GM23338 (cell line): ENCODE measurements around the gene SART3. TPM values are rescaled to one million over a fixed set of nuclear protein-coding genes. Genes with fewer than 3 reads are reported as not detected.

Source experiments
- ATAC-seq: fragments of 200-7000 bp; cut with Tn5 transposase; 3 replicates; pipeline ENCODE4 v1.9.1; 2020
- DNase-seq: peaks from one replicate; pipeline ENCODE4 v3.0.0-alpha.2; 2015; ENCODE audit warnings: low spot score
- H2AFZ ChIP-seq: fragments of 200-600 bp; sonication (generic); 2 replicates; pipeline ENCODE4 v1.8.0; 2016; ENCODE audit warnings: antibody characterized with exemption, mild to moderate bottlenecking, moderate library complexity
- H3F3A ChIP-seq: fragments of 200-600 bp; sonication (generic); replicated peaks from 2 replicates; pipeline ENCODE4 v1.8.0; 2017; ENCODE audit warnings: antibody characterized with exemption, mixed run types, low read depth
- H3K27ac ChIP-seq: fragments of 200-600 bp; sonication (generic); 2 replicates; pipeline ENCODE4 v1.6.1; 2016; ENCODE audit warnings: low read depth
- H3K27me3 ChIP-seq: fragments of 200-600 bp; sonication (generic); 2 replicates; pipeline ENCODE4 v1.8.0; 2016; ENCODE audit warnings: mild to moderate bottlenecking, mixed run types, moderate library complexity; ENCODE audit not compliant: insufficient read depth
- H3K36me3 ChIP-seq: fragments of 200-600 bp; sonication (generic); 2 replicates; pipeline ENCODE4 v1.8.0; 2016; ENCODE audit warnings: mild to moderate bottlenecking; ENCODE audit not compliant: insufficient read depth
- H3K4me1 ChIP-seq: fragments of 200-600 bp; sonication (generic); 2 replicates; pipeline ENCODE4 v1.8.0; 2016; ENCODE audit warnings: mild to moderate bottlenecking, moderate library complexity; ENCODE audit not compliant: insufficient read depth
- H3K4me2 ChIP-seq: fragments of 200-600 bp; sonication (generic); 2 replicates; pipeline ENCODE4 v1.7.1; 2017; ENCODE audit warnings: mixed run types
- H3K4me3 ChIP-seq: fragments of 200-600 bp; sonication (generic); 2 replicates; pipeline ENCODE4 v1.6.1; 2016; ENCODE audit warnings: mixed run types
- H3K79me2 ChIP-seq: fragments of 200-600 bp; sonication (generic); replicated peaks from 2 replicates; pipeline ENCODE4 v1.8.0; 2017; ENCODE audit warnings: mild to moderate bottlenecking; ENCODE audit not compliant: insufficient read depth
- H3K9me2 ChIP-seq: fragments of 200-600 bp; sonication (generic); 2 replicates; pipeline ENCODE4 v1.8.0; 2017; ENCODE audit not compliant: insufficient read depth
- H4K20me1 ChIP-seq: fragments of 200-600 bp; sonication (generic); replicated peaks from 2 replicates; pipeline ENCODE4 v1.8.0; 2017; ENCODE audit warnings: mild to moderate bottlenecking; ENCODE audit not compliant: insufficient read depth
- H3K27ac Mint-ChIP-seq: 2 replicates; pipeline ENCODE4 v1.8.0; 2020; ENCODE audit warnings: inconsistent platforms, mild to moderate bottlenecking, moderate library complexity, mixed read lengths
- H3K27me3 Mint-ChIP-seq: 3 replicates; pipeline ENCODE4 v1.8.0; 2022; ENCODE audit warnings: low read depth, mild to moderate bottlenecking, moderate library complexity, mixed read lengths, inconsistent platforms; ENCODE audit not compliant: insufficient read depth, poor library complexity
- H3K36me3 Mint-ChIP-seq: 3 replicates; pipeline ENCODE4 v1.8.0; 2021; ENCODE audit warnings: low read depth, mild to moderate bottlenecking, inconsistent platforms, moderate library complexity, mixed read lengths
- H3K4me1 Mint-ChIP-seq: 3 replicates; pipeline ENCODE4 v1.8.0; 2020; ENCODE audit warnings: mild to moderate bottlenecking, inconsistent platforms, mixed read lengths
- H3K4me3 Mint-ChIP-seq: 3 replicates; pipeline ENCODE4 v1.8.0; 2021; ENCODE audit warnings: moderate library complexity, mild to moderate bottlenecking, inconsistent platforms, mixed read lengths
- H3K9me3 Mint-ChIP-seq: 3 replicates; pipeline ENCODE4 v1.8.0; 2020; ENCODE audit warnings: moderate library complexity, mild to moderate bottlenecking, inconsistent platforms, mixed read lengths
- CREB1 ChIP-seq: fragments of 250-450 bp; sonication (Bioruptor Pico); IDR thresholded peaks from 2 replicates; pipeline ENCODE4 v1.5.0; 2020; ENCODE audit warnings: low read depth, mild to moderate bottlenecking, moderate library complexity
- EZH2 ChIP-seq: fragments of 200-600 bp; sonication (generic); IDR thresholded peaks from one replicate; pipeline ENCODE4 v1.8.0; 2017; ENCODE audit warnings: antibody characterized with exemption, mild to moderate bottlenecking, low read depth; ENCODE audit not compliant: unreplicated experiment
- EZH2phosphoT487 ChIP-seq: fragments of 200-600 bp; sonication (generic); IDR thresholded peaks from one replicate; pipeline ENCODE4 v1.8.1; 2018; ENCODE audit warnings: antibody characterized with exemption; ENCODE audit not compliant: unreplicated experiment
- JUNB ChIP-seq: IDR thresholded peaks from one replicate; pipeline ENCODE4 v1.6.1; 2016; ENCODE audit warnings: antibody characterized with exemption; ENCODE audit not compliant: unreplicated experiment
- NANOG ChIP-seq: IDR thresholded peaks from 2 replicates; pipeline ENCODE4 v1.6.1; 2016; ENCODE audit warnings: antibody characterized with exemption, borderline replicate concordance
- POLR2AphosphoS5 ChIP-seq: IDR thresholded peaks from 2 replicates; pipeline ENCODE4 v1.6.1; 2016; ENCODE audit warnings: antibody characterized with exemption, low read depth
- STAT1 ChIP-seq: IDR thresholded peaks from one replicate; pipeline ENCODE4 v1.6.1; 2016; ENCODE audit warnings: antibody characterized with exemption; ENCODE audit not compliant: unreplicated experiment
- ZNF114 ChIP-seq: fragments of 250-450 bp; sonication (Bioruptor Pico); IDR thresholded peaks from 2 replicates; pipeline ENCODE4 v1.5.0; 2020; ENCODE audit warnings: mild to moderate bottlenecking, moderate library complexity
- polyA plus RNA-seq: library from polyadenylated mRNA; unstranded; fragments of >200 nt; fragmentation: Nextera tagmentation; extraction: Ambion mirVana; gene quantifications from 2 replicates; pipeline ENCODE4 v1.2.1, GENCODE V29; 2016
- total RNA-seq: library from RNA; depleted of rRNA; stranded (reverse); fragments of >200 nt; shearing (Covaris generic); gene quantifications from 2 replicates; pipeline ENCODE4 v1.2.3, GENCODE V29; 2014
- TF ChIP-seq, protein P1 (sequence below), 2 experiments: fragments of 200-600 bp in 1 of 2; sonication (generic) in 1 of 2; conservative IDR thresholded peaks; 2 replicates each; pipeline versions ENCODE4 v1.5.1 to v1.6.1; 2016 to 2017; ENCODE audit warnings: antibody characterized with exemption in 2 of 2, low read depth in 2 of 2, mild to moderate bottlenecking in 2 of 2, moderate library complexity in 1 of 2
- TF ChIP-seq, protein P2 (sequence below): fragments of 250-450 bp; sonication (Bioruptor Pico); IDR thresholded peaks from 2 replicates; pipeline ENCODE4 v1.5.0; 2020; ENCODE audit warnings: mild to moderate bottlenecking, moderate library complexity

The SART3 gene
- total and polyA plus RNA-seq, 2 experiments from 2014 or later: 49.8 to 112 TPM

DNA sequence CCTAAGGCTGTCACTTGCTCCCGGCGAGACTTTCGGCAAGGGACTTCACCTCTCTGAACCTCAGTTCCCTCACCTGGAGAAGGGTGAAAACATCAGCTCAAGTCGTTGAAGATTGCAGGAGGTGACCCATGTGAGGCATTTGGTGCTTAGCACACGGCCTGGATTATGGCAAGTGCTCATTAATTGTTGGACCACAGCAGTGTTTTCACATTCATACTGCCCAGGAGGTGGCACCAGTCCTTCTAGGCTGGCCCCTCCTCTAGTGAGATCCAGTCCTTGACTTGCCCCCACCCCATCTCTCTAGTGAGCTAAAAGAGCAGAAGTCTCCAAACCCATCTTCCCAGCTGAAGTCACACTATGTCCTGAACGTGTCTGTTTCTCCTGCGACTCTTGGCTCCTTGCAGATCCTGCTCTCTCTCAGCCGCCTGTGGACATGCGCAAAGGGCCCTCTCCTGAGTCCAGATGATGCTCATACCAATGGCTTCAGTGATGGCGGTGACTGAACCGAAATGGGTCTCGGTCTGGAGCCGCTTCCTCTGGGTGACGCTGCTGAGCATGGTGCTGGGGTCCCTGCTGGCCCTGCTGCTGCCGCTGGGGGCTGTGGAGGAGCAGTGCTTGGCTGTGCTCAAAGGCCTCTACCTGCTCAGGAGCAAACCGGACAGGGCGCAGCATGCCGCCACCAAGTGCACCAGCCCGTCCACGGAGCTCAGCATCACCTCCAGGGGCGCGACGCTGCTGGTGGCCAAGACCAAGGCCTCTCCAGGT, 44.3 kb downstream of the SART3 start:
- TF ChIP-seq POLR2AphosphoS5: no peak
- TF ChIP-seq, protein P1, sequence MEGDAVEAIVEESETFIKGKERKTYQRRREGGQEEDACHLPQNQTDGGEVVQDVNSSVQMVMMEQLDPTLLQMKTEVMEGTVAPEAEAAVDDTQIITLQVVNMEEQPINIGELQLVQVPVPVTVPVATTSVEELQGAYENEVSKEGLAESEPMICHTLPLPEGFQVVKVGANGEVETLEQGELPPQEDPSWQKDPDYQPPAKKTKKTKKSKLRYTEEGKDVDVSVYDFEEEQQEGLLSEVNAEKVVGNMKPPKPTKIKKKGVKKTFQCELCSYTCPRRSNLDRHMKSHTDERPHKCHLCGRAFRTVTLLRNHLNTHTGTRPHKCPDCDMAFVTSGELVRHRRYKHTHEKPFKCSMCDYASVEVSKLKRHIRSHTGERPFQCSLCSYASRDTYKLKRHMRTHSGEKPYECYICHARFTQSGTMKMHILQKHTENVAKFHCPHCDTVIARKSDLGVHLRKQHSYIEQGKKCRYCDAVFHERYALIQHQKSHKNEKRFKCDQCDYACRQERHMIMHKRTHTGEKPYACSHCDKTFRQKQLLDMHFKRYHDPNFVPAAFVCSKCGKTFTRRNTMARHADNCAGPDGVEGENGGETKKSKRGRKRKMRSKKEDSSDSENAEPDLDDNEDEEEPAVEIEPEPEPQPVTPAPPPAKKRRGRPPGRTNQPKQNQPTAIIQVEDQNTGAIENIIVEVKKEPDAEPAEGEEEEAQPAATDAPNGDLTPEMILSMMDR (conservative IDR thresholded peaks at IDR 0.05; ENCODE audit: low read depth in 2 of 2): peak; percentile 21 to 33; a peak in 3 of 4 replicates
- Mint-ChIP-seq H3K9me3 (peaks cover 7% of the 10 kb centered on the region), H3K4me1 (peaks cover 13% of the 10 kb centered on the region), H3K4me3 (peak overlapping the region; percentile 85), H3K27ac (no peak overlapping the region), H3K27me3 (peaks cover 19% of the 10 kb centered on the region), H3K36me3 (peaks cover 44% of the 10 kb centered on the region)
- Histone ChIP-seq H3K4me3 (peak overlapping the region; percentile 91), H3K27ac (no peak overlapping the region), H3K79me2 (peaks cover 6% of the 10 kb centered on the region; the same call in 1 of the 2 replicates), H3K4me1 (peaks cover 15% of the 10 kb centered on the region; the same call in 1 of the 2 replicates), H3K36me3 (peaks cover 21% of the 10 kb centered on the region), H3K4me2 (peak overlapping the region; percentile 96), H3K27me3 (no peaks in the 10 kb centered on the region), H3K9me2 (no peaks in the 10 kb centered on the region), H2AFZ (no peak overlapping the region), H3F3A (peaks cover 19% of the 10 kb centered on the region; the same call in 1 of the 2 replicates), H4K20me1 (peaks cover 7% of the 10 kb centered on the region)
- DNase-seq: peak; percentile 35
- no peak for ATAC-seq

- Histone ChIP-seq H3K36me3 (peaks cover 13% of the 10 kb centered on the region), H3F3A (peaks cover 17% of the 10 kb centered on the region; the same call in 1 of the 2 replicates), H3K4me2 (peak overlapping the region; percentile 96), H3K9me2 (no peaks in the 10 kb centered on the region), H3K4me3 (peak overlapping the region; percentile 91), H3K79me2 (peaks cover 5% of the 10 kb centered on the region; the same call in 1 of the 2 replicates), H4K20me1 (peaks cover 7% of the 10 kb centered on the region), H3K27ac (no peak overlapping the region), H3K4me1 (peaks cover 17% of the 10 kb centered on the region; the same call in 1 of the 2 replicates), H2AFZ (no peak overlapping the region; the same call in 1 of the 2 replicates), H3K27me3 (no peaks in the 10 kb centered on the region)
- peak overlapping the region; percentile 66; the same call in 1 of the 2 replicates for H3K27ac Mint-ChIP-seq
- no peak for ATAC-seq
- H3K4me3 Mint-ChIP-seq: peak overlapping the region; percentile 85
- H3K9me3 Mint-ChIP-seq: peaks cover 11% of the 10 kb centered on the region
- H3K27me3 Mint-ChIP-seq: peaks cover 19% of the 10 kb centered on the region
- no peak for DNase-seq
- peaks cover 17% of the 10 kb centered on the region for H3K4me1 Mint-ChIP-seq
- peaks cover 37% of the 10 kb centered on the region for H3K36me3 Mint-ChIP-seq
- TF ChIP-seq POLR2AphosphoS5 (no peak), CREB1 (CRISPR knock-in tag) (no peak), ZNF114 (CRISPR knock-in tag) (no peak), EZH2phosphoT487 (no peak), JUNB (no peak), NANOG (no peak), EZH2 (no peak), STAT1 (no peak)
- TF ChIP-seq, protein P1 (conservative IDR thresholded peaks at IDR 0.05; ENCODE audit: low read depth in 2 of 2): no peak
- TF ChIP-seq, protein P2, sequence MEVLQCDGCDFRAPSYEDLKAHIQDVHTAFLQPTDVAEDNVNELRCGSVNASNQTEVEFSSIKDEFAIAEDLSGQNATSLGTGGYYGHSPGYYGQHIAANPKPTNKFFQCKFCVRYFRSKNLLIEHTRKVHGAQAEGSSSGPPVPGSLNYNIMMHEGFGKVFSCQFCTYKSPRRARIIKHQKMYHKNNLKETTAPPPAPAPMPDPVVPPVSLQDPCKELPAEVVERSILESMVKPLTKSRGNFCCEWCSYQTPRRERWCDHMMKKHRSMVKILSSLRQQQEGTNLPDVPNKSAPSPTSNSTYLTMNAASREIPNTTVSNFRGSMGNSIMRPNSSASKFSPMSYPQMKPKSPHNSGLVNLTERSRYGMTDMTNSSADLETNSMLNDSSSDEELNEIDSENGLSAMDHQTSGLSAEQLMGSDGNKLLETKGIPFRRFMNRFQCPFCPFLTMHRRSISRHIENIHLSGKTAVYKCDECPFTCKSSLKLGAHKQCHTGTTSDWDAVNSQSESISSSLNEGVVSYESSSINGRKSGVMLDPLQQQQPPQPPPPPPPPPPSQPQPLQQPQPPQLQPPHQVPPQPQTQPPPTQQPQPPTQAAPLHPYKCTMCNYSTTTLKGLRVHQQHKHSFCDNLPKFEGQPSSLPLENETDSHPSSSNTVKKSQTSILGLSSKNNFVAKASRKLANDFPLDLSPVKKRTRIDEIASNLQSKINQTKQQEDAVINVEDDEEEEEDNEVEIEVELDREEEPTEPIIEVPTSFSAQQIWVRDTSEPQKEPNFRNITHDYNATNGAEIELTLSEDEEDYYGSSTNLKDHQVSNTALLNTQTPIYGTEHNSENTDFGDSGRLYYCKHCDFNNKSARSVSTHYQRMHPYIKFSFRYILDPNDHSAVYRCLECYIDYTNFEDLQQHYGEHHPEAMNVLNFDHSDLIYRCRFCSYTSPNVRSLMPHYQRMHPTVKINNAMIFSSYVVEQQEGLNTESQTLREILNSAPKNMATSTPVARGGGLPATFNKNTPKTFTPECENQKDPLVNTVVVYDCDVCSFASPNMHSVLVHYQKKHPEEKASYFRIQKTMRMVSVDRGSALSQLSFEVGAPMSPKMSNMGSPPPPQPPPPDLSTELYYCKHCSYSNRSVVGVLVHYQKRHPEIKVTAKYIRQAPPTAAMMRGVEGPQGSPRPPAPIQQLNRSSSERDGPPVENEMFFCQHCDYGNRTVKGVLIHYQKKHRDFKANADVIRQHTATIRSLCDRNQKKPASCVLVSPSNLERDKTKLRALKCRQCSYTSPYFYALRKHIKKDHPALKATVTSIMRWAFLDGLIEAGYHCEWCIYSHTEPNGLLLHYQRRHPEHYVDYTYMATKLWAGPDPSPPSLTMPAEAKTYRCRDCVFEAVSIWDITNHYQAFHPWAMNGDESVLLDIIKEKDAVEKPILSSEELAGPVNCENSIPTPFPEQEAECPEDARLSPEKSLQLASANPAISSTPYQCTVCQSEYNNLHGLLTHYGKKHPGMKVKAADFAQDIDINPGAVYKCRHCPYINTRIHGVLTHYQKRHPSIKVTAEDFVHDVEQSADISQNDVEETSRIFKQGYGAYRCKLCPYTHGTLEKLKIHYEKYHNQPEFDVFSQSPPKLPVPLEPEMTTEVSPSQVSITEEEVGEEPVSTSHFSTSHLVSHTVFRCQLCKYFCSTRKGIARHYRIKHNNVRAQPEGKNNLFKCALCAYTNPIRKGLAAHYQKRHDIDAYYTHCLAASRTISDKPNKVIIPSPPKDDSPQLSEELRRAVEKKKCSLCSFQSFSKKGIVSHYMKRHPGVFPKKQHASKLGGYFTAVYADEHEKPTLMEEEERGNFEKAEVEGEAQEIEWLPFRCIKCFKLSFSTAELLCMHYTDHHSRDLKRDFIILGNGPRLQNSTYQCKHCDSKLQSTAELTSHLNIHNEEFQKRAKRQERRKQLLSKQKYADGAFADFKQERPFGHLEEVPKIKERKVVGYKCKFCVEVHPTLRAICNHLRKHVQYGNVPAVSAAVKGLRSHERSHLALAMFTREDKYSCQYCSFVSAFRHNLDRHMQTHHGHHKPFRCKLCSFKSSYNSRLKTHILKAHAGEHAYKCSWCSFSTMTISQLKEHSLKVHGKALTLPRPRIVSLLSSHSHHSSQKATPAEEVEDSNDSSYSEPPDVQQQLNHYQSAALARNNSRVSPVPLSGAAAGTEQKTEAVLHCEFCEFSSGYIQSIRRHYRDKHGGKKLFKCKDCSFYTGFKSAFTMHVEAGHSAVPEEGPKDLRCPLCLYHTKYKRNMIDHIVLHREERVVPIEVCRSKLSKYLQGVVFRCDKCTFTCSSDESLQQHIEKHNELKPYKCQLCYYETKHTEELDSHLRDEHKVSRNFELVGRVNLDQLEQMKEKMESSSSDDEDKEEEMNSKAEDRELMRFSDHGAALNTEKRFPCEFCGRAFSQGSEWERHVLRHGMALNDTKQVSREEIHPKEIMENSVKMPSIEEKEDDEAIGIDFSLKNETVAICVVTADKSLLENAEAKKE (CRISPR knock-in tag): no peak
These were observed 45.1 kb downstream of the SART3 start for GRCh38 chr12:108515916-108516315.
